HEK293 (cell line): ENCODE data around the gene FNDC3A.

ENCODE experiments used
- CTCF ChIP-seq: fragments of 450-650 bp; formaldehyde crosslinking; IDR thresholded peaks from 2 replicates; pipeline ENCODE4 v1.5.1; 2016; ENCODE audit warnings: missing biosample characterization, missing genetic modification characterization
- PATZ1 ChIP-seq: fragments of 450-650 bp; formaldehyde crosslinking; IDR thresholded peaks from 2 replicates; pipeline ENCODE4 v1.5.1; 2016; ENCODE audit warnings: missing biosample characterization, missing genetic modification characterization
- ZNF175 ChIP-seq: fragments of 450-650 bp; formaldehyde crosslinking; IDR thresholded peaks from 2 replicates; pipeline ENCODE4 v1.5.1; 2016; ENCODE audit warnings: missing biosample characterization, missing genetic modification characterization

- TF ChIP-seq ZNF175 (no peak), CTCF (tag by site-specific recombination) (no peak), PATZ1 (no peak)
Observed at GRCh38 chr13:49245101-49245500, 269.4 kb downstream of the FNDC3A start.
